HG03280 (cell line): ENCODE results near the gene CLSTN3.
"Not testable (repeated sequence)": the region's sequence is repeated elsewhere in the genome, so short reads cannot be mapped to it uniquely, and the experiment has no call there.

Experiments
- ATAC-seq: cut with Tn5 transposase; IDR thresholded peaks from one replicate; pipeline ENCODE4 v1.9.1; 2021; ENCODE audit warnings: mild to moderate bottlenecking, moderate library complexity; ENCODE audit not compliant: unreplicated experiment

Gene CLSTN3

DNA sequence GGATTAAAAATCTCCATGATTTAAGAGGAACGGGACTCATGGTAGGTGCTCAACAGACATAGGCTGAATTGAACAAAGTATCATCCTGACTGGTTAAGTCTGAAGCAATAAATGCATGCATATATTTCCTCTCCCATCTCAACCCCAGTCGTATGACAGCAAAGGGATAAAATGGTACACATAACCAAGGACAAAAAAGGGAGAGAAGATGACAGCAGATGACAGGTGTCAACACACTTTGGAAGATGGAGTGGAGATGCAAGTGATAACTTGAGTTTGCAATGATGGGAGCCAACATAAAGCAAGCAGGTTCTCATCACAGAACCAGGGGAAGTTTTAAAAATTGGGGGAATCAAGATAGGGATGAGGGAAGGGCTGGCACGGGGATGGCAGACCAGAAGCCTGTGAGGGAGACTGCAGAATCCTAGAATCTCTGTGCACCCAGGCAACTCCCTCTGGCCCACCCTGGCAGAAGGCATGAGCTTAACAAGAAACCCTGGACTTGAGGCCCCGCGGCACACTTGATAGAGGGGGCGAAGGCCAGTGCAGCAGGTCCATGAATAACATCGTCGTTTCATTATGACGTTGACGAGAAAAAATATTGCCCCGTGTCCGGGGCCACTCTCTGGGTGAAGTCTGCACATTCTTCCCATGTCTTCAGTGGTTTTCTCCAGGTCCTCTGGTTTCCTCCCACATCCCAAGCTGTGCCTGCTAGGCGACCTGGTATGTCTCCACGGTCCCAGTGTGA is 26.2 kb upstream of the CLSTN3 start:
- no peak for ATAC-seq

- no peak for ATAC-seq
Measured at GRCh38 chr12:7106082-7106481, 24.1 kb upstream of the CLSTN3 start.

GRCh38 chr12:7107181-7107580 is 23.0 kb upstream of the CLSTN3 start:
- not testable (repeated sequence) for ATAC-seq

GRCh38 chr12:7107636-7108002 is 22.6 kb upstream of the CLSTN3 start:
- ATAC-seq: no peak

GRCh38 chr12:7108003-7108795 is 22.0 kb upstream of the CLSTN3 start:
- ATAC-seq: peak; percentile 90

- ATAC-seq: peak; percentile 39
Measured at GRCh38 chr12:7108796-7109571, 21.2 kb upstream of the CLSTN3 start, which contains the start of gene C1RL. Gene C1RL (minus strand): TSS chr12:7109214. CDS start chr12:7109180, 34 bp downstream.

DNA sequence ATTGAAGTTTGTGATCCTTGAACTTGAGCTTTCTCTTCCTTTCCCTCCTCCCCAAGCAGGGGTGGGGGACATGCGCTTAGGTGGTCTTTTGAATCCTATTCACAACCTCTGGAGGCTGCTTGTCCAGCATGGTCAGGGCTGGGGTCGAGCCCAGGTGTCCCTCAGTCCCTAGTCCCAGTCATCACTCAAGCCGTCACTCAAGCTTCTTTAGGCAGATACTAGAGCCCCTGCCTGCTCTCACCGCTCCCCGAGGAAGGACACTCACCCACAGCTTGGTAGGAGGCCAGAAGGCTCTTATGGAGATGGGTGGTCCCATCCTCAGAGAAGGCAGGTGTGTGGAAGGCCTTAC is 20.6 kb upstream of the CLSTN3 start:
- no peak for ATAC-seq

DNA sequence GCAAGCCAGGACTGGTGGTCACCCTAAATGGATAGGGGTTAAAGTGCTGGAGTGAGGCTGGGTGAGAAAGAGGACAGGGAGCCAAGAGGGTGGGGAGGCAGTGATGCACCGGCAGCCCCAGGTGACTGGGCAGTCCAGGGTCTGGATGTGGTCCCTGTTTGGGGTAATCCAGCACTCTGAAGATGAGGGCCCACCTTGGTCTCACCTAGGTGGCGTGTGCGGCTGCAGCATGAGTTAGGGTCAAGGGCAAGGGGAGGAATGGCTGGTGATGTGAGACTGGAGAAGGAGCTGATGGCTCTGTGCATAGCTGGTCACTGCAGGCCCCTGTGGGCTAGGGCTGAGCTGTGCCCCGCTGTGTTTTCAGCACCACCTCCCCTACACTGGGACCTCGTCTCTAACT is 19.5 kb upstream of the CLSTN3 start:
- ATAC-seq: no peak

DNA sequence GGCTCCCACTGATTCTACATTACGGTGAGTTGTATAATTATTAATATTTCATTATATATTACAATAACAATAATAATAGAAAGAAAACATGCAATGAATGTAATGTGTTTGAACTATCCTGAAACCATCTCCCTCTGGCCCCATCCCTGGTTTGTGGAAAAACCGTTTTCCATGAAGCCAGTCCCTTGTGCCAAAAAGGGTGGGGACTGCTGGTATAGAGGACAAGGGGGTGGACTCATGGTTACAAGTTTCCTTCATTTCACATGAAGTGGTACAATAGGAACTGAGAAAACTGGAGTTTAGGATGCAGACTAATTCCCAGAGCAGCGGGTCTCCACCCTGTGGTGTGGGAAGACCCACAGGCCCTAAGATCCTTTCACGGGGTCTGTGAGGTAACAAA is 18.1 kb upstream of the CLSTN3 start:
- ATAC-seq: no peak

- ATAC-seq: no peak
Measured at GRCh38 chr12:7113389-7113871, 16.7 kb upstream of the CLSTN3 start.

DNA sequence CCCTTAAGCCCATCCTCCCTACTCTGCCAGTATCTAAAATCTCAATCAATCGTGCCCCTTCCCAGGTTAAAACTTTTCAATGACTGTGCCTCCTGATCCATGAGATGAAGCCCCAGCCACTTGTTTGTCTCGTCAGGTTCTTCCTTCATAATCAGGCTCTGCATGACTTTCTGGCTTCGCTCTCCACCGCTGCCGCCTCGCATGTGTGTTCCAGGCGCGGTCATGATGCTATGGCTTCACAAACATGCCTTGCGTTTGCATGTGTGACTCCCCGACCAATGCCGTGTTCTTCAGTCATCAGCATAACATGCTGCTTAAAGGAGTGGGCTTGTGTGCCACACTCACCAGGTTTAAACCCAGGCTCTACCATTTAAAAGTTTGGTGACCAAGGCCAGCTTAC is 16.2 kb upstream of the CLSTN3 start:
- ATAC-seq: no peak

GRCh38 chr12:7114851-7115250 is 15.3 kb upstream of the CLSTN3 start:
- ATAC-seq: no peak

- ATAC-seq: no peak
Measured at GRCh38 chr12:7116196-7116595, 14.0 kb upstream of the CLSTN3 start.

GRCh38 chr12:7116916-7117315 is 13.3 kb upstream of the CLSTN3 start:
- ATAC-seq: no peak

GRCh38 chr12:7117670-7118069 is 12.5 kb upstream of the CLSTN3 start:
- ATAC-seq: no peak

- ATAC-seq: no peak
Measured at GRCh38 chr12:7118881-7119280, 11.3 kb upstream of the CLSTN3 start.

DNA sequence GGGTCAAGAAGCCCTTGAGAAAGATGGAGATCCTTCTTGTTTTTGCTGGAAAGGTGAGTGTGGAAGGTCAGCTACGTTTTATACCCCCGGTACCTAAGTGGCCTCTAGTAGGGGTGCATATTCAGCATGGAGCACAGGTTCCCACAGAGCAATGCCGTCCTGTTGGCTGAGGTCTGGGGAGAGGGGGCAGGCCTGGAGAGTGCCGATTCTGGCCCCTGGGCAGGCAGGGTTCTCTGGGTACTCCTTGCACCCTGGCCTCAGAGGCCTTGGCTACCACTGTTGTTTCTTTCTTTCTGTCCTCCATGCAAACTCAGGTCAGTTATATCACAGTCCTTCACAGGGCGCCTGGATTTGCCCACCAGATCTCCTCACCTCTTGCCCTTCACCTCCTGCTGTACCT is 10.0 kb upstream of the CLSTN3 start:
- no peak for ATAC-seq

GRCh38 chr12:7121324-7121723 is 8.8 kb upstream of the CLSTN3 start:
- no peak for ATAC-seq

GRCh38 chr12:7122811-7123769 is 7.1 kb upstream of the CLSTN3 start:
- ATAC-seq: no peak

- no peak for ATAC-seq
Measured at GRCh38 chr12:7123806-7124522, 6.2 kb upstream of the CLSTN3 start.
